Measurements from ENCODE around the gene ACOXL.
A peak's percentile ranks its signal among the peaks of the same experiment; 100 is the strongest.

Gene ACOXL

DNA sequence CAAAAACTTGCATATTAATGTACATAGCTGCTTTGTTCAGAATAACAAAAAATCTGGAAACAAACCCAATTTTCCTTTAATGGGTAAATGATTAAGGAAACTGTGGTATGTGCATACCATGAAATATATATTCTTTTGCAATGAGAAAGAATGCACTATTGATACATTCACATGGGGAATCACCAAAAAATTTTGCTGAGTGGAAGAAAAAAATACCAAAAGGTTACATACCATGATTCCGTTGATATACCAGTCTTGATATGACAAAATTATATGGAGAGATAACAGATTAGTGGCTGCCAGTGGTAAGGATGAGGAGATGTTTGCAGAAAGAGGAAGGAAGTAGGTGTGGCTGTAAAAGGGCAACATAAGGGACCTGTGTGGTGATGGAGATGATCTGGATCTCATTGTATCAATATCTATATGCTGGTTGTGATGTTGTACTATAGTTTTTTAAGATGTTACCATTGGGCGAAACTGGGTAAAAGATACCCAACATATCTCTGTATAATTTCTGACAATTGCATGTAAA, 333.8 kb downstream of the ACOXL start:
- Histone ChIP-seq H3K9ac (ENCODE audit: low read length) (no peak overlapping the region), H3K27ac (ENCODE audit: low read depth, low read length, poor library complexity, severe bottlenecking) (no peak overlapping the region), H2AFZ (ENCODE audit: low read length) (no peak overlapping the region), H3K9me3 (ENCODE audit: low read length) (no peaks in the 10 kb centered on the region; the same call in 1 of the 2 replicates), H4K20me1 (ENCODE audit: insufficient read depth, low read length) (no peaks in the 10 kb centered on the region), H3K4me3 (ENCODE audit: low read depth, low read length, poor library complexity, severe bottlenecking) (no peak overlapping the region), H3K79me2 (ENCODE audit: insufficient read depth, low read length) (no peaks in the 10 kb centered on the region), H3K9me2 (ENCODE audit: low read depth, low read length) (no peaks in the 10 kb centered on the region), H3F3A (ENCODE audit: insufficient read depth, low read length) (no peaks in the 10 kb centered on the region), H3K36me3 (ENCODE audit: insufficient read depth, low read length) (no peaks in the 10 kb centered on the region), H3K4me2 (ENCODE audit: low read length) (no peak overlapping the region), H3K4me1 (ENCODE audit: insufficient read depth, low read length, severe bottlenecking) (no peaks in the 10 kb centered on the region), H3K27me3 (ENCODE audit: insufficient read depth, low read length) (no peaks in the 10 kb centered on the region; the same call in 1 of the 2 replicates)
- TF ChIP-seq, protein P1, sequence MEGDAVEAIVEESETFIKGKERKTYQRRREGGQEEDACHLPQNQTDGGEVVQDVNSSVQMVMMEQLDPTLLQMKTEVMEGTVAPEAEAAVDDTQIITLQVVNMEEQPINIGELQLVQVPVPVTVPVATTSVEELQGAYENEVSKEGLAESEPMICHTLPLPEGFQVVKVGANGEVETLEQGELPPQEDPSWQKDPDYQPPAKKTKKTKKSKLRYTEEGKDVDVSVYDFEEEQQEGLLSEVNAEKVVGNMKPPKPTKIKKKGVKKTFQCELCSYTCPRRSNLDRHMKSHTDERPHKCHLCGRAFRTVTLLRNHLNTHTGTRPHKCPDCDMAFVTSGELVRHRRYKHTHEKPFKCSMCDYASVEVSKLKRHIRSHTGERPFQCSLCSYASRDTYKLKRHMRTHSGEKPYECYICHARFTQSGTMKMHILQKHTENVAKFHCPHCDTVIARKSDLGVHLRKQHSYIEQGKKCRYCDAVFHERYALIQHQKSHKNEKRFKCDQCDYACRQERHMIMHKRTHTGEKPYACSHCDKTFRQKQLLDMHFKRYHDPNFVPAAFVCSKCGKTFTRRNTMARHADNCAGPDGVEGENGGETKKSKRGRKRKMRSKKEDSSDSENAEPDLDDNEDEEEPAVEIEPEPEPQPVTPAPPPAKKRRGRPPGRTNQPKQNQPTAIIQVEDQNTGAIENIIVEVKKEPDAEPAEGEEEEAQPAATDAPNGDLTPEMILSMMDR (IDR thresholded peaks at IDR 0.05; ENCODE audit: low read length): no peak
- TF ChIP-seq EZH2 (IDR thresholded peaks at IDR 0.05; ENCODE audit: borderline replicate concordance, low read length): no peak

DNA sequence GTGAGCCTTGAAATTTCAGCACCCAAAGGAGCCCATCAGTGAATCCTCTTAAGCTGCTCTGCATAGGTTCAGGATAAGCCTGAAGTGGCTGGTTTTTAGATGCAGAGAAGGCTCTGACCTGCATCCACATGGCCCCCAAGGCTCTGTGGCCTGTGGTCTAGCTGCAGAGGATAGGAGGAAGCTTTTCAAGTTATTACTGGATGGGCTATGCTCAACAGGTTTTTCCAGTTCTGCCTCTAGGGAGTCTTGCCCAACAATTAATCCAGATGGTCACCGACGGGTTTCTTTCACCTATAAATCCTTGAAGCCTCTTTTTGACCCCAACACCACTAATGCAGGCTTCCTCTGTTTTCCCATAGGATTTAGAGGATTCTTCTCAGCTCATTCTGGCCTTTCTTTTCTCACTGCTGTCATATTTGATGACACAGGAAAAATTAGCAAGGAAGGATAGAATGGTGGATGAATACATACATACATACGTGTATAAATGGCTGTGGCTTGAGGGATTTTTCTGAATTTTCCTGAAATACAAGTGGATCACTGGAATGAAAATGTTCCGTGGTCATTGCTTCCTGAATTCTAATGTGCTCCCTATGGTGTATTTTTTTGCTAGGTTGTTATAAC, 336.2 kb downstream of the ACOXL start:
- Histone ChIP-seq H4K20me1 (ENCODE audit: insufficient read depth, low read length) (no peaks in the 10 kb centered on the region), H3K4me3 (ENCODE audit: low read depth, low read length, poor library complexity, severe bottlenecking) (no peak overlapping the region), H3K79me2 (ENCODE audit: insufficient read depth, low read length) (no peaks in the 10 kb centered on the region), H3K9ac (ENCODE audit: low read length) (no peak overlapping the region), H3K4me2 (ENCODE audit: low read length) (no peak overlapping the region), H3K36me3 (ENCODE audit: insufficient read depth, low read length) (no peaks in the 10 kb centered on the region), H3K4me1 (ENCODE audit: insufficient read depth, low read length, severe bottlenecking) (no peaks in the 10 kb centered on the region), H2AFZ (ENCODE audit: low read length) (no peak overlapping the region), H3F3A (ENCODE audit: insufficient read depth, low read length) (no peaks in the 10 kb centered on the region), H3K9me2 (ENCODE audit: low read depth, low read length) (no peaks in the 10 kb centered on the region), H3K27me3 (ENCODE audit: insufficient read depth, low read length) (no peaks in the 10 kb centered on the region; the same call in 1 of the 2 replicates), H3K27ac (ENCODE audit: low read depth, low read length, poor library complexity, severe bottlenecking) (no peak overlapping the region), H3K9me3 (ENCODE audit: low read length) (peaks cover under 1% of the 10 kb centered on the region; the same call in 1 of the 2 replicates)
- TF ChIP-seq, protein P1 (IDR thresholded peaks at IDR 0.05; ENCODE audit: low read length): no peak
- no peak for TF ChIP-seq EZH2 (IDR thresholded peaks at IDR 0.05; ENCODE audit: borderline replicate concordance, low read length)

DNA sequence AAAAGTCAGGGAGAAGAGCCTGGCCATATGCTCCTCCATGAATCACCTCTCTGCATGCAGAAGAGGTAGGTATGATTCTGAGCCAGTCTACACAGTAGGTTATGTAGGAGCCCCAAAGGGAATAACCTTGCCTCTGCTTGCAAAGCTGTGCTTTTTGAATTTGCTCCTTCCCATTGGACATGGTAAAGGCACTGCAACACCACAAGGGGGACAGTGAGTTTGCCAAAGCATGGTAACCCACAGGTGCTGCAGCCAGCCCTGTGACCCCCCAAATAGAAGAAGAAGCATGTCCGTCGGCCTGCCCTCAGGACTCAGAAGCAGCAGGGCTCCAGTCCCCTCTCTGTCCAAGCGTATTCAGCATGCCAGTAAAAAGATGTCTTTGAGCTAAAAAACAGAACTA, 337.3 kb downstream of the ACOXL start:
- no peaks in the 10 kb centered on the region for H3K79me2 ChIP-seq (ENCODE audit: insufficient read depth, low read length)
- H3K36me3 ChIP-seq (ENCODE audit: insufficient read depth, low read length): no peaks in the 10 kb centered on the region
- no peak overlapping the region for H3K9ac ChIP-seq (ENCODE audit: low read length)
- H3K4me1 ChIP-seq (ENCODE audit: insufficient read depth, low read length, severe bottlenecking): no peaks in the 10 kb centered on the region
- H4K20me1 ChIP-seq (ENCODE audit: insufficient read depth, low read length): no peaks in the 10 kb centered on the region
- H3K27me3 ChIP-seq (ENCODE audit: insufficient read depth, low read length): no peaks in the 10 kb centered on the region; the same call in 1 of the 2 replicates
- H3K4me2 ChIP-seq (ENCODE audit: low read length): no peak overlapping the region
- TF ChIP-seq, protein P1 (IDR thresholded peaks at IDR 0.05; ENCODE audit: low read length): peak; percentile 24; the same call in 1 of the 2 replicates
- TF ChIP-seq EZH2 (IDR thresholded peaks at IDR 0.05; ENCODE audit: borderline replicate concordance, low read length): no peak
- no peak overlapping the region for H3K4me3 ChIP-seq (ENCODE audit: low read depth, low read length, poor library complexity, severe bottlenecking)
- no peaks in the 10 kb centered on the region for H3F3A ChIP-seq (ENCODE audit: insufficient read depth, low read length)
- H2AFZ ChIP-seq (ENCODE audit: low read length): no peak overlapping the region
- peaks cover 7% of the 10 kb centered on the region for H3K9me3 ChIP-seq (ENCODE audit: low read length)
- H3K9me2 ChIP-seq (ENCODE audit: low read depth, low read length): no peaks in the 10 kb centered on the region
- no peak overlapping the region for H3K27ac ChIP-seq (ENCODE audit: low read depth, low read length, poor library complexity, severe bottlenecking)
